AG04449 (cell line): ENCODE data around the gene TANGO6.

Experiments used
- CTCF ChIA-PET: fragments of 350-600 bp; formaldehyde crosslinking; extraction: SDS; loops from one replicate; lab custom pipeline; 2021; ENCODE audit warnings: antibody characterized with exemption; lab: Yijun Ruan, JAX
- POLR2A ChIA-PET: fragments of 400-600, 350-600 bp; formaldehyde crosslinking; extraction: SDS; loops from one replicate; lab custom pipeline; 2020; ENCODE audit warnings: antibody characterized with exemption, inconsistent platforms; lab: Yijun Ruan, JAX
- DNase-seq: peaks from one replicate; pipeline ENCODE4 v3.0.0-alpha.2; 2010; ENCODE audit warnings: low read depth, low spot score
- H3K4me3 ChIP-seq: 2 replicates; pipeline ENCODE4 v1.5.1; 2011; ENCODE audit warnings: low read depth, mild to moderate bottlenecking, control low read depth, low read length
- CTCF ChIP-seq: IDR thresholded peaks from one replicate; pipeline ENCODE4 v1.5.1; 2011; ENCODE audit warnings: mild to moderate bottlenecking, moderate library complexity, low read length, control low read depth, inconsistent platforms; ENCODE audit not compliant: insufficient read depth; ENCODE audit errors: missing control alignments

The TANGO6 gene

GRCh38 chr16:68969338-68969737 is 126.0 kb downstream of the TANGO6 start:
- DNase-seq = no peak
- TF ChIP-seq CTCF = no peak
- ChIA-PET POLR2A (no interaction called here), CTCF (no interaction called here)
- no peak overlapping the region for H3K4me3 ChIP-seq

GRCh38 chr16:68972013-68972412 is 128.7 kb downstream of the TANGO6 start:
- H3K4me3 ChIP-seq = no peak overlapping the region
- no peak for DNase-seq
- POLR2A ChIA-PET = no interaction called here
- CTCF ChIA-PET = interaction anchor here (1.0 to 1.8 kb wide), 9 partner anchors 7 to 152 kb away, joined by 3 to 6 read pairs (median 4); partner anchors contain the start of gene HAS3
- TF ChIP-seq CTCF = no peak

GRCh38 chr16:68972720-68973119 is 129.4 kb downstream of the TANGO6 start:
- TF ChIP-seq CTCF = peak; percentile 72
- ChIA-PET POLR2A (no interaction called here), CTCF (interaction anchor here (1.0 to 1.8 kb wide), 10 partner anchors 10 to 152 kb away, joined by 3 to 9 read pairs (median 4); partner anchors contain the start of gene HAS3)
- no peak for DNase-seq
- H3K4me3 ChIP-seq = no peak overlapping the region

GRCh38 chr16:68973611-68974120 is 130.3 kb downstream of the TANGO6 start:
- H3K4me3 ChIP-seq = no peak overlapping the region
- ChIA-PET CTCF (interaction anchor here (1.0 to 1.8 kb wide), 9 partner anchors 11 to 151 kb away, joined by 3 to 9 read pairs (median 4); partner anchors contain the start of gene HAS3), POLR2A (no interaction called here)
- no peak for TF ChIP-seq CTCF
- no peak for DNase-seq

- DNase-seq = no peak
- ChIA-PET CTCF (interaction anchor here (2.1 kb wide), 1 partner anchor 7 kb away, joined by 6 read pairs; no protein-coding TSS in a partner anchor), POLR2A (no interaction called here)
Observed at GRCh38 chr16:68978303-68978954, 135.1 kb downstream of the TANGO6 start.

More at GRCh38 chr16:68978303-68978954, 135.1 kb downstream of the TANGO6 start:
- no peak for TF ChIP-seq CTCF
- no peak overlapping the region for H3K4me3 ChIP-seq
